AG04449 (cell line): Measurements from ENCODE around the gene BST1.
"Not testable (repeated sequence)": the region's sequence is repeated elsewhere in the genome, so short reads cannot be mapped to it uniquely, and the experiment has no call there.

Experiments
- CTCF ChIA-PET: fragments of 350-600 bp; formaldehyde crosslinking; extraction: SDS; loops from one replicate; lab custom pipeline; 2021; ENCODE audit warnings: antibody characterized with exemption; lab: Yijun Ruan, JAX
- POLR2A ChIA-PET: fragments of 400-600, 350-600 bp; formaldehyde crosslinking; extraction: SDS; loops from one replicate; lab custom pipeline; 2020; ENCODE audit warnings: antibody characterized with exemption, inconsistent platforms; lab: Yijun Ruan, JAX
- DNase-seq: peaks from one replicate; pipeline ENCODE4 v3.0.0-alpha.2; 2010; ENCODE audit warnings: low read depth, low spot score
- H3K4me3 ChIP-seq: 2 replicates; pipeline ENCODE4 v1.5.1; 2011; ENCODE audit warnings: low read depth, mild to moderate bottlenecking, control low read depth, low read length
- CTCF ChIP-seq: IDR thresholded peaks from one replicate; pipeline ENCODE4 v1.5.1; 2011; ENCODE audit warnings: mild to moderate bottlenecking, moderate library complexity, low read length, control low read depth, inconsistent platforms; ENCODE audit not compliant: insufficient read depth; ENCODE audit errors: missing control alignments

Gene BST1

DNA sequence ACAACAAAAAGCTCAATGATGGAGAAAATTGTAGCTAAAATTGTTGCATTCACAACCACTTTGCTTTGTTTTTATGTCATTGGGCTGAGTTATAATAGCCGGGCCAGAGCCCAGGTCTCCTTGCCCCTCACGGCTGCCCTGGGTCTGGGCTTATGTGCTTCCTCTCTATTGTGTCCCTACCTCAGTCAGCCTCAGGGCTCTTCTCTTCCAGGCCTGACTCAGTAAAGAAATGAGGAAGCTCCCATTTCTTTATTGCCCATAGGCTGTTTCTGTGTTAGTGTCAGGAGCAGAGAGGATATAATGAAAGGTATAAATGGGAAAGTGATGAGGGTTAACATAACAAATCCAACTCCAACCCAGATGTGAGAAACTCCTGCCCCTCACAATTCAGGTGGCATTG lies 18.0 kb downstream of the BST1 start:
- DNase-seq = no peak
- CTCF ChIA-PET = interaction anchor here (1.9 to 4.3 kb wide), 2 partner anchors 9 to 236 kb away, joined by 6 to 29 read pairs; no protein-coding TSS in a partner anchor
- TF ChIP-seq CTCF = no peak
- no peak overlapping the region for H3K4me3 ChIP-seq
- POLR2A ChIA-PET = no interaction called here

GRCh38 chr4:15725608-15726007 lies 22.7 kb downstream of the BST1 start:
- TF ChIP-seq CTCF = no peak
- CTCF ChIA-PET = interaction anchor here (0.7 kb wide), 1 partner anchor 237 kb away, joined by 3 read pairs; the partner anchor contains the start of gene FGFBP2
- DNase-seq = no peak
- H3K4me3 ChIP-seq = no peak overlapping the region
- POLR2A ChIA-PET = no interaction called here

DNA sequence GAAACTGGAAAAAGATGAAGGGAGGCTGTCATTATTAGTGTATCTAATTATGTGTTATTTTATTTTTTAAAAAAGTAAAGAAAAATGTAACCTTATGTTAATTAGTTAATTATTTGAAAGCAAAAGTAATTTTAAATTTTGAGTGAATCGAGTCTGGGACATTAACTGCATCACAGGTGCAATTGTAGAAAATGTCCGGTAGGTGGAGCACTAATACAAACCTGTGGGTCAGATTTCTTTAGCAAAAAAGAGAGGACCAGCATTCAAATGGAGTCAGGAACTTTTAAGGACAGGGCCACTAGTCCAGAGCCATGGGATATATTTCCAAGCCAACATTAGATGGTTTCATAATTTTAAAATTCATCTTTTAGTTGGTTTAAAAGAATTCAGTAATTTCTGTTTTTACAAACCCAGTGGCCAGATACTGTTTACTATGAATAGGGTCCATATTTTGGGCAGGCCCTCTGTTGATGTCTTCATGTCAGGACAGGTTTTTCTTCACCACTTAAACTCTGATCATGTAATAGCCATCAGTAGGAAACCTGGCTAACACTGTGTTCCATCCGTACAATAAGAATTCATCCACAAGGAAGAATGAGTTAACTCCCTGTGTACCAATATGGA lies 27.2 kb downstream of the BST1 start:
- peak; percentile 59 for TF ChIP-seq CTCF
- ChIA-PET POLR2A (no interaction called here), CTCF (interaction anchor here (0.7 to 4.6 kb wide), 13 partner anchors 9 to 271 kb away, joined by 3 to 29 read pairs (median 4); no protein-coding TSS in a partner anchor)
- H3K4me3 ChIP-seq = no peak overlapping the region
- no peak for DNase-seq

- POLR2A ChIA-PET, H3K4me3 ChIP-seq, DNase-seq: not testable (repeated sequence)
- CTCF ChIA-PET = interaction anchor here (1.4 to 4.6 kb wide), 2 partner anchors 11 to 15 kb away, joined by 3 to 14 read pairs; no protein-coding TSS in a partner anchor
Measured at GRCh38 chr4:15733061-15733460, 30.2 kb downstream of the BST1 start.

DNA sequence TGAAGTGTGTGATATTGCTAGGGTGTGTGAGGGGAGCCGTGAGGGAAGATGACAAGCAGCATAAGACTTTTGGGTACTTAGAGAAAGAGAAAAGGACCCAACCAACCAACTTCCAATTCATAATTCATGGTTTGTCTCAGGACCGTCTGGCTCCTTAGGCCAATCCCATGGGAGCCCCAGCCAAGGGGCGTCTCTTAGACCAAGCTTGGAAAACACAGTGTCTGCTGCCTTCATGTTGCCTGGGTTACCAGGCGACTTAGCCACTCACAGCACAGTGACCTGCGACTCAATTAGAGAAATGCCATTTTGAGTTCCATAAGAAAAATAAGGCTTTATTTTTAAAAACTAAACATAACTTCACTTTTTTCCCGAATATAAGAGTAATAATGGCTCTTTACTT lies 32.7 kb downstream of the BST1 start:
- no peak overlapping the region for H3K4me3 ChIP-seq
- POLR2A ChIA-PET = no interaction called here
- no peak for TF ChIP-seq CTCF
- CTCF ChIA-PET = interaction anchor here (1.4 kb wide), 1 partner anchor 14 kb away, joined by 3 read pairs; no protein-coding TSS in a partner anchor
- DNase-seq = no peak

DNA sequence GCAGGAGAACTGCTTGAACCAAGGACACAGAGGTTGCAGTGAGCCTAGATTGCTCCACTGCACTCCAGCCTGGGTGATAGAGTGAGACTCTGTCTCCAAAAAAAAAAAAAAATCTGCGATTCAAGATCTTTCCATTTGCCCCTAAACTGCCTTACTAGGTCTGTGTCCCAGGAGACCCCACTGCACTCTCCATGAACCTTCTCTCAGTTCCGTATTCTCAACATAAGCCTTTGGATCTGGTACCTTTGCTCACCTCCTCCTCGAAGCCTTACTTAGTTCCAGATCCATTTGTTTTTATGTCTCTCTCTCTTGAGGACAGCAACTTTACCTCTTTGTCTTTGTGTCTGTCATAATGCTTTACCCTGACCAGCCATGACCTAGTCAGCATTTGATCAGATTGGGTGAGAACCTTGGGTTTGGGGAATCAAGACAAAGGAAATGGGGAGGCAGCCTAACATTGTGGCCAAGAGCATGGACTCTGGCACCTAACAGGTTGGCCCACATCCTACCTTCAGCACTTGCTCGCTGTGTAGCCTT lies 33.7 kb downstream of the BST1 start:
- ChIA-PET POLR2A (no interaction called here), CTCF (interaction anchor here (0.6 to 2.5 kb wide), 3 partner anchors 58 to 257 kb away, joined by 3 to 7 read pairs (median 3); no protein-coding TSS in a partner anchor)
- no peak for TF ChIP-seq CTCF
- no peak for DNase-seq
- no peak overlapping the region for H3K4me3 ChIP-seq

DNA sequence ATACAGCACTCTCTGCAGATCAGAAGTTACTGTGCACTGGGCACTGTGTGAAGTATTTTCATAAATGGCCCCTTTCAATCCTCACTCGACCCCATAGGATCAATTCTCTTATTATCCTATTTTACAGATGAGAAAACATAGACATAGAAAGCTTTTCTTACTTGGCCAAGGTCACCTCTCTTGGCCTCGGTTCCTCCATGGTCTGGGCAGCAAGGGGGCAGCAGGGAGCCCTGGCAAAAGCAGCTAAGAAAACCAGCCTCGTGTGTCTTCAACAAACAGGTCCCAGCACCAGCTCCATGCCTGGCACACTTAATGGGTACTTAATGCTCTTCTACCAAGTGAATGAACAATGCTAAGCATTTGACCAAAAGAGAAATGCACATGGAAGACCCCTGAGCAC lies 34.4 kb downstream of the BST1 start:
- DNase-seq = no peak
- ChIA-PET CTCF (interaction anchor here (0.6 to 2.5 kb wide), 4 partner anchors 9 to 258 kb away, joined by 3 to 7 read pairs (median 3); no protein-coding TSS in a partner anchor), POLR2A (no interaction called here)
- H3K4me3 ChIP-seq = no peak overlapping the region
- no peak for TF ChIP-seq CTCF
